Measurements from ENCODE around the gene SLC6A16.

The SLC6A16 gene

GRCh38 chr19:49363268-49364082, 38.5 kb upstream of the SLC6A16 start, which contains the start of gene DKKL1:
TSS of gene DKKL1 (plus strand) at chr19:49363877. CDS start at chr19:49363999, 122 bp downstream.
- H3K27me3 ChIP-seq (replicated peaks; ENCODE audit: control insufficient read depth, insufficient read depth, low read length) = no peaks in the 10 kb centered on the region; the same call in 1 of the 2 replicates
- DNase-seq (ENCODE audit: extremely low read depth, insufficient read length) = peak; percentile 90

GRCh38 chr19:49362929-49363267, 37.9 kb upstream of the SLC6A16 start:
- Histone ChIP-seq H3K27me3 (replicated peaks; ENCODE audit: control insufficient read depth, insufficient read depth, low read length) (no peaks in the 10 kb centered on the region; the same call in 1 of the 2 replicates), H3K36me3 (ENCODE audit: control insufficient read depth, insufficient read depth, low read length) (no peaks in the 10 kb centered on the region), H3K4me3 (replicated peaks; ENCODE audit: low read depth, low read length) (no peak overlapping the region)
- no peak for DNase-seq (ENCODE audit: extremely low read depth, insufficient read length)
- TF ChIP-seq CTCF (IDR thresholded peaks at IDR 0.05; ENCODE audit: insufficient read depth, low read length, poor library complexity, severe bottlenecking) = no peak

More at GRCh38 chr19:49363268-49364082, 38.5 kb upstream of the SLC6A16 start, which contains the start of gene DKKL1:
- Histone ChIP-seq H3K36me3 (ENCODE audit: control insufficient read depth, insufficient read depth, low read length) (no peaks in the 10 kb centered on the region), H3K4me3 (replicated peaks; ENCODE audit: low read depth, low read length) (peak within 1 kb of the TSS; percentile 5; the same call in 1 of the 2 replicates)
- no peak for TF ChIP-seq CTCF (IDR thresholded peaks at IDR 0.05; ENCODE audit: insufficient read depth, low read length, poor library complexity, severe bottlenecking)

GRCh38 chr19:49362048-49362928, 37.3 kb upstream of the SLC6A16 start, which contains the start of gene TEAD2:
TSS of gene TEAD2 (minus strand) at chr19:49362416. CDS start at chr19:49360075, 2,341 bp downstream.
- DNase-seq (ENCODE audit: extremely low read depth, insufficient read length) = no peak
- no peaks in the 10 kb centered on the region for H3K36me3 ChIP-seq (ENCODE audit: control insufficient read depth, insufficient read depth, low read length)
- no peak for TF ChIP-seq CTCF (IDR thresholded peaks at IDR 0.05; ENCODE audit: insufficient read depth, low read length, poor library complexity, severe bottlenecking)
- no peaks in the 10 kb centered on the region; the same call in 1 of the 2 replicates for H3K27me3 ChIP-seq (replicated peaks; ENCODE audit: control insufficient read depth, insufficient read depth, low read length)
- H3K4me3 ChIP-seq (replicated peaks; ENCODE audit: low read depth, low read length) = no peak within 1 kb of the TSS

DNA sequence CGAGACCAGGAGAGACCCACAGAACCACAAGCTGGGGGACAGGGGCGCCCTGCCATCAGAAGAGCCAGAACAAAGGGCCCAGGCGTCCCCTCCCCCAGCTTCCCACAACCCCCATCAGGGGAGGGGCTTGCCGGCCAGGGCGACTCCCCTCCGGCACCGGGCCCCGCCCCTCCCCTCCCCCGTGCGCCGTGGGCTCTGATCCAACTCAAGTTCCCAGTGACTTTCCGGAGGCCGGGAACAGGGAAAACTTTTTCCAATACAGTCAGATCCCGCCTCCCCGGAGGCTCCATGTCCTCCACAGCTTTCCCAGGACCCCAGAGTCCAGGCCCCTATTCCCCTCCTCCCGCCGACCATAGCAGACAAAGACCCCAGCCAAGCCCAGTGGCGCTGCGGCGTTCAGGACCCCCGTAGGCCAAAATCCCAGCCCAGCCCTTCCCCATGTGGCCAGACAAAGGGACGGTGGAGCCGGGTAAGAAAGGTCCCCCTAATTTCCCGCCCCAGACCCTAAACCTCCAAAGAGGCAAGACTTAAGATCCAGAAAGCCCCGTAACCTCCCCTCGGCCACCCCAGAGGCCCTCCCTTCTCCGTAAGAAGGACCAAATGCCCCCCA, 36.6 kb upstream of the SLC6A16 start:
- no peaks in the 10 kb centered on the region for H3K36me3 ChIP-seq (ENCODE audit: control insufficient read depth, insufficient read depth, low read length)
- H3K4me3 ChIP-seq (replicated peaks; ENCODE audit: low read depth, low read length) = no peak overlapping the region
- no peak for DNase-seq (ENCODE audit: extremely low read depth, insufficient read length)
- H3K27me3 ChIP-seq (replicated peaks; ENCODE audit: control insufficient read depth, insufficient read depth, low read length) = peaks cover 1% of the 10 kb centered on the region; the same call in 1 of the 2 replicates
- no peak for TF ChIP-seq CTCF (IDR thresholded peaks at IDR 0.05; ENCODE audit: insufficient read depth, low read length, poor library complexity, severe bottlenecking)
